ENCODE data around the gene OTOA.
"Not testable (repeated sequence)": the region's sequence is repeated elsewhere in the genome, so short reads cannot be mapped to it uniquely, and the experiment has no call there.

OTOA gene

GRCh38 chr16:21720533-21720932 lies 56.8 kb downstream of the OTOA start:
- DNase-seq (ENCODE audit: low read depth, low spot score) = no peak
- no peak overlapping the region for H3K4me3 ChIP-seq (ENCODE audit: low read depth, low read length)
- in situ Hi-C loops (cut with HindIII; ENCODE audit: low sequenced_read_pairs) = no loop called here
- TF ChIP-seq CTCF (IDR thresholded peaks at IDR 0.05; ENCODE audit: low read depth, low read length) = no peak

- no peak for DNase-seq (ENCODE audit: low read depth, low spot score)
- in situ Hi-C loops (cut with HindIII; ENCODE audit: low sequenced_read_pairs) = no loop called here
- TF ChIP-seq CTCF (IDR thresholded peaks at IDR 0.05; ENCODE audit: low read depth, low read length) = no peak
- no peak overlapping the region for H3K4me3 ChIP-seq (ENCODE audit: low read depth, low read length)
Measured at GRCh38 chr16:21722771-21723455, 59.1 kb downstream of the OTOA start.

GRCh38 chr16:21723532-21723931 lies 59.8 kb downstream of the OTOA start:
- no peak for TF ChIP-seq CTCF (IDR thresholded peaks at IDR 0.05; ENCODE audit: low read depth, low read length)
- no peak for DNase-seq (ENCODE audit: low read depth, low spot score)
- in situ Hi-C loops (cut with HindIII; ENCODE audit: low sequenced_read_pairs) = no loop called here
- H3K4me3 ChIP-seq (ENCODE audit: low read depth, low read length) = no peak overlapping the region

- in situ Hi-C loops (cut with HindIII; ENCODE audit: low sequenced_read_pairs) = no loop called here
- no peak overlapping the region for H3K4me3 ChIP-seq (ENCODE audit: low read depth, low read length)
Measured at GRCh38 chr16:21727344-21727743, 63.6 kb downstream of the OTOA start.

GRCh38 chr16:21731233-21731632 lies 67.5 kb downstream of the OTOA start:
- in situ Hi-C loops (cut with HindIII; ENCODE audit: low sequenced_read_pairs); DNase-seq (ENCODE audit: low read depth, low spot score); H3K4me3 ChIP-seq (ENCODE audit: low read depth, low read length): not testable (repeated sequence)

More at GRCh38 chr16:21727344-21727743, 63.6 kb downstream of the OTOA start:
- DNase-seq (ENCODE audit: low read depth, low spot score) = no peak
- no peak for TF ChIP-seq CTCF (IDR thresholded peaks at IDR 0.05; ENCODE audit: low read depth, low read length)

GRCh38 chr16:21740637-21741036 lies 76.9 kb downstream of the OTOA start:
- H3K4me3 ChIP-seq (ENCODE audit: low read depth, low read length); DNase-seq (ENCODE audit: low read depth, low spot score); in situ Hi-C loops (cut with HindIII; ENCODE audit: low sequenced_read_pairs): not testable (repeated sequence)

GRCh38 chr16:21756192-21757079 lies 92.7 kb downstream of the OTOA start:
- in situ Hi-C loops (cut with HindIII; ENCODE audit: low sequenced_read_pairs); DNase-seq (ENCODE audit: low read depth, low spot score); H3K4me3 ChIP-seq (ENCODE audit: low read depth, low read length): not testable (repeated sequence)

GRCh38 chr16:21757080-21757671 lies 93.4 kb downstream of the OTOA start:
- in situ Hi-C loops (cut with HindIII; ENCODE audit: low sequenced_read_pairs); H3K4me3 ChIP-seq (ENCODE audit: low read depth, low read length); DNase-seq (ENCODE audit: low read depth, low spot score): not testable (repeated sequence)

GRCh38 chr16:21768280-21768679 lies 104.5 kb downstream of the OTOA start:
- DNase-seq (ENCODE audit: low read depth, low spot score); in situ Hi-C loops (cut with HindIII; ENCODE audit: low sequenced_read_pairs): not testable (repeated sequence)

GRCh38 chr16:21768810-21769209 lies 105.0 kb downstream of the OTOA start:
- H3K4me3 ChIP-seq (ENCODE audit: low read depth, low read length); DNase-seq (ENCODE audit: low read depth, low spot score); in situ Hi-C loops (cut with HindIII; ENCODE audit: low sequenced_read_pairs): not testable (repeated sequence)

More at GRCh38 chr16:21768280-21768679, 104.5 kb downstream of the OTOA start:
- H3K4me3 ChIP-seq (ENCODE audit: low read depth, low read length) = not testable (repeated sequence)

GRCh38 chr16:21769284-21769683 lies 105.5 kb downstream of the OTOA start:
- H3K4me3 ChIP-seq (ENCODE audit: low read depth, low read length); in situ Hi-C loops (cut with HindIII; ENCODE audit: low sequenced_read_pairs): not testable (repeated sequence)
- DNase-seq (ENCODE audit: low read depth, low spot score) = peak; percentile 59

GRCh38 chr16:21770584-21770983 lies 106.8 kb downstream of the OTOA start:
- H3K4me3 ChIP-seq (ENCODE audit: low read depth, low read length); DNase-seq (ENCODE audit: low read depth, low spot score); in situ Hi-C loops (cut with HindIII; ENCODE audit: low sequenced_read_pairs): not testable (repeated sequence)
